Endodermal cell (in vitro differentiated cells): ENCODE measurements around the gene LBH. TPM values are rescaled to one million over a fixed set of nuclear protein-coding genes. Genes with fewer than 3 reads are reported as not detected.

Experiments
- DNase-seq: peaks from one replicate; pipeline ENCODE4 v3.0.0-alpha.2; 2017
- H3K27ac ChIP-seq: 2 replicates; pipeline ENCODE4 v1.5.1; 2013; ENCODE audit warnings: mild to moderate bottlenecking, low read depth, low read length, moderate library complexity
- H3K27me3 ChIP-seq: 2 replicates; pipeline ENCODE4 v1.6.1; 2013; ENCODE audit warnings: mild to moderate bottlenecking, low read length, moderate library complexity; ENCODE audit not compliant: insufficient read depth, control insufficient read depth, poor library complexity, severe bottlenecking
- H3K36me3 ChIP-seq: 2 replicates; pipeline ENCODE4 v1.7.0; 2013; ENCODE audit warnings: mild to moderate bottlenecking, low read length, moderate library complexity; ENCODE audit not compliant: control insufficient read depth, insufficient read depth
- H3K4me1 ChIP-seq: one replicate; pipeline ENCODE4 v1.7.0; 2013; ENCODE audit warnings: low read length; ENCODE audit not compliant: control insufficient read depth, insufficient read depth
- H3K4me3 ChIP-seq: 2 replicates; pipeline ENCODE4 v1.5.1; 2013; ENCODE audit warnings: mild to moderate bottlenecking, low read length, moderate library complexity
- H3K9ac ChIP-seq: 2 replicates; pipeline ENCODE4 v1.6.1; 2013; ENCODE audit warnings: mild to moderate bottlenecking, low read length, moderate library complexity; ENCODE audit not compliant: poor library complexity, severe bottlenecking; ENCODE audit errors: extremely low read depth
- H3K9me3 ChIP-seq: 2 replicates; pipeline ENCODE4 v1.6.1; 2013; ENCODE audit warnings: mild to moderate bottlenecking, low read length, moderate library complexity; ENCODE audit not compliant: control insufficient read depth
- H3K27ac Mint-ChIP-seq: 2 replicates; pipeline ENCODE4 v1.8.0; 2020; ENCODE audit warnings: mixed read lengths
- H3K27me3 Mint-ChIP-seq: 2 replicates; pipeline ENCODE4 v1.8.0; 2021; ENCODE audit warnings: mild to moderate bottlenecking, mixed read lengths; ENCODE audit not compliant: insufficient read depth
- H3K36me3 Mint-ChIP-seq: 2 replicates; pipeline ENCODE4 v1.8.0; 2020; ENCODE audit warnings: low read depth, mixed read lengths
- H3K4me1 Mint-ChIP-seq: 2 replicates; pipeline ENCODE4 v1.8.0; 2020; ENCODE audit warnings: mixed read lengths
- H3K4me3 Mint-ChIP-seq: 2 replicates; pipeline ENCODE4 v1.8.0; 2020; ENCODE audit warnings: mild to moderate bottlenecking, moderate library complexity, mixed read lengths
- H3K9me3 Mint-ChIP-seq: 2 replicates; pipeline ENCODE4 v1.8.0; 2020; ENCODE audit warnings: mild to moderate bottlenecking, mixed read lengths
- CTCF ChIP-seq: fragments of 200-600 bp; sonication (generic); conservative IDR thresholded peaks from 2 replicates; pipeline ENCODE4 v1.5.0; 2021; ENCODE audit warnings: antibody characterized with exemption, mild to moderate bottlenecking
- WGBS, 2 experiments: methylation state at CpG; one replicate each; pipeline versions ENCODE4 v1.1.5 to v1.1.7; 2013; ENCODE audit warnings: missing lambda C conversion rate in 2 of 2, mixed read lengths in 1 of 2; ENCODE audit not compliant: insufficient coverage in 1 of 2, insufficient read length in 1 of 2; 5-methylcytosine and 5-hydroxymethylcytosine counted together
- total RNA-seq, 2 donors: library from RNA; stranded (reverse); fragmentation: NEBNext Ultra II Directional in 1 of 2; extraction: Animal tissue kit (Norgen Biotek cat#: 25700) in 1 of 2; gene quantifications; 2 replicates in 1 of 2; 3 replicates in 1 of 2; pipeline ENCODE4 v1.2.1, GENCODE V29; 2021

Gene LBH
- total RNA-seq, 2 donors from 2014 or later: 48.0 to 50.0 TPM

- no peaks in the 10 kb centered on the region for H3K9me3 Mint-ChIP-seq
- no peak overlapping the region for H3K27ac ChIP-seq
- no peak for DNase-seq
- no peaks in the 10 kb centered on the region for H3K36me3 Mint-ChIP-seq
- H3K4me1 Mint-ChIP-seq: peaks cover 34% of the 10 kb centered on the region
- H3K27me3 Mint-ChIP-seq: peaks cover 2% of the 10 kb centered on the region
- no peak overlapping the region for H3K4me3 Mint-ChIP-seq
- peaks cover 11% of the 10 kb centered on the region for H3K4me1 ChIP-seq
- H3K4me3 ChIP-seq: no peak overlapping the region
- H3K36me3 ChIP-seq: no peaks in the 10 kb centered on the region
- H3K27ac Mint-ChIP-seq: no peak overlapping the region
- no peak for TF ChIP-seq CTCF
- no peaks in the 10 kb centered on the region for H3K9me3 ChIP-seq
- no peaks in the 10 kb centered on the region for H3K27me3 ChIP-seq
- 94 to 100% methylated on average over 1 to 5 of the region's 5 CpGs for WGBS, 2 experiments
- no peak overlapping the region for H3K9ac ChIP-seq
Observed at GRCh38 chr2:30302566-30302965, 71.2 kb downstream of the LBH start.

- Histone ChIP-seq H3K27me3 (no peaks in the 10 kb centered on the region), H3K27ac (no peak overlapping the region), H3K9ac (no peak overlapping the region), H3K36me3 (no peaks in the 10 kb centered on the region), H3K4me1 (peaks cover 11% of the 10 kb centered on the region), H3K4me3 (no peak overlapping the region), H3K9me3 (no peaks in the 10 kb centered on the region)
- no peak for TF ChIP-seq CTCF
- H3K27me3 Mint-ChIP-seq: peaks cover 2% of the 10 kb centered on the region
- no peak for DNase-seq
- H3K9me3 Mint-ChIP-seq: no peaks in the 10 kb centered on the region
- WGBS, 2 experiments: 95 to 100% methylated on average over 8 to 11 of the region's 11 CpGs
- no peak overlapping the region for H3K4me3 Mint-ChIP-seq
- H3K27ac Mint-ChIP-seq: no peak overlapping the region
- no peaks in the 10 kb centered on the region for H3K36me3 Mint-ChIP-seq
- peaks cover 34% of the 10 kb centered on the region for H3K4me1 Mint-ChIP-seq
Observed at GRCh38 chr2:30303095-30303494, 71.8 kb downstream of the LBH start.

- H3K4me3 Mint-ChIP-seq: no peak overlapping the region
- Histone ChIP-seq H3K27me3 (no peaks in the 10 kb centered on the region), H3K4me3 (no peak overlapping the region), H3K9ac (no peak overlapping the region), H3K36me3 (no peaks in the 10 kb centered on the region), H3K9me3 (no peaks in the 10 kb centered on the region), H3K4me1 (peaks cover 6% of the 10 kb centered on the region), H3K27ac (no peak overlapping the region)
- peaks cover 28% of the 10 kb centered on the region for H3K4me1 Mint-ChIP-seq
- no peak for DNase-seq
- no peak for TF ChIP-seq CTCF
- peaks cover 2% of the 10 kb centered on the region for H3K27me3 Mint-ChIP-seq
- H3K9me3 Mint-ChIP-seq: no peaks in the 10 kb centered on the region
- H3K36me3 Mint-ChIP-seq: no peaks in the 10 kb centered on the region
- H3K27ac Mint-ChIP-seq: no peak overlapping the region
Observed at GRCh38 chr2:30305235-30305634, 73.9 kb downstream of the LBH start.
